PC-9 (cell line): Measurements from ENCODE around the gene DDHD1.

ENCODE experiments used
- EZH2 ChIP-seq: fragments of 200-600 bp; sonication (generic); IDR thresholded peaks from 2 replicates; pipeline ENCODE4 v1.8.0; 2017; ENCODE audit warnings: antibody characterized with exemption, low read depth
- TF ChIP-seq, protein P1 (sequence below): fragments of 200-600 bp; sonication (generic); conservative IDR thresholded peaks from 2 replicates; pipeline ENCODE4 v1.6.1; 2017; ENCODE audit warnings: mixed run types, antibody characterized with exemption, mild to moderate bottlenecking, moderate library complexity

GRCh38 chr14:53064475-53064874 lies 88.6 kb downstream of the DDHD1 start:
- TF ChIP-seq, protein P1, sequence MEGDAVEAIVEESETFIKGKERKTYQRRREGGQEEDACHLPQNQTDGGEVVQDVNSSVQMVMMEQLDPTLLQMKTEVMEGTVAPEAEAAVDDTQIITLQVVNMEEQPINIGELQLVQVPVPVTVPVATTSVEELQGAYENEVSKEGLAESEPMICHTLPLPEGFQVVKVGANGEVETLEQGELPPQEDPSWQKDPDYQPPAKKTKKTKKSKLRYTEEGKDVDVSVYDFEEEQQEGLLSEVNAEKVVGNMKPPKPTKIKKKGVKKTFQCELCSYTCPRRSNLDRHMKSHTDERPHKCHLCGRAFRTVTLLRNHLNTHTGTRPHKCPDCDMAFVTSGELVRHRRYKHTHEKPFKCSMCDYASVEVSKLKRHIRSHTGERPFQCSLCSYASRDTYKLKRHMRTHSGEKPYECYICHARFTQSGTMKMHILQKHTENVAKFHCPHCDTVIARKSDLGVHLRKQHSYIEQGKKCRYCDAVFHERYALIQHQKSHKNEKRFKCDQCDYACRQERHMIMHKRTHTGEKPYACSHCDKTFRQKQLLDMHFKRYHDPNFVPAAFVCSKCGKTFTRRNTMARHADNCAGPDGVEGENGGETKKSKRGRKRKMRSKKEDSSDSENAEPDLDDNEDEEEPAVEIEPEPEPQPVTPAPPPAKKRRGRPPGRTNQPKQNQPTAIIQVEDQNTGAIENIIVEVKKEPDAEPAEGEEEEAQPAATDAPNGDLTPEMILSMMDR, result no peak
- TF ChIP-seq EZH2, result no peak
